CD14-positive monocyte (primary cell): Measurements from ENCODE around the gene PLEKHA7. TPM values are rescaled to one million over a fixed set of nuclear protein-coding genes. Genes with fewer than 3 reads are reported as not detected.

ENCODE experiments used
- DNase-seq, 3 donors: peaks; one replicate each; pipeline ENCODE4 v3.0.0-alpha.2; 2011 to 2022
- H2AFZ ChIP-seq: 2 replicates; pipeline ENCODE4 v1.6.0; 2012; ENCODE audit warnings: mild to moderate bottlenecking, low read depth, low read length, inconsistent platforms; ENCODE audit not compliant: insufficient read depth, poor library complexity, severe bottlenecking
- H3K27ac ChIP-seq, 2 donors: 1 replicate in 1 of 2; 2 replicates in 1 of 2; pipeline ENCODE4 v1.5.1; 2012 to 2013; ENCODE audit warnings: low read length in 2 of 2, control low read depth in 1 of 2, inconsistent platforms in 1 of 2, low read depth in 1 of 2, mild to moderate bottlenecking in 1 of 2
- H3K27me3 ChIP-seq, 2 donors: one replicate each; pipeline versions ENCODE4 v1.6.0 to v1.6.1; 2011 to 2013; ENCODE audit warnings: low read length in 2 of 2; ENCODE audit not compliant: control insufficient read depth in 2 of 2, insufficient read depth in 2 of 2
- H3K36me3 ChIP-seq, 2 donors: replicated peaks in 1 of 2; 1 replicate in 1 of 2; 2 replicates in 1 of 2; pipeline versions ENCODE4 v1.5.1 to v1.6.1; 2012 to 2013; ENCODE audit warnings: low read length in 2 of 2, control low read depth in 1 of 2, inconsistent platforms in 1 of 2, mild to moderate bottlenecking in 1 of 2; ENCODE audit not compliant: insufficient read depth in 2 of 2, control insufficient read depth in 1 of 2
- H3K4me1 ChIP-seq, 2 donors: 1 replicate in 1 of 2; 2 replicates in 1 of 2; pipeline versions ENCODE4 v1.5.1 to v1.6.1; 2012 to 2013; ENCODE audit warnings: low read length in 2 of 2, control low read depth in 1 of 2, inconsistent platforms in 1 of 2, mild to moderate bottlenecking in 1 of 2, moderate library complexity in 1 of 2; ENCODE audit not compliant: insufficient read depth in 2 of 2, control insufficient read depth in 1 of 2
- H3K4me2 ChIP-seq: replicated peaks from 2 replicates; pipeline ENCODE3; 2012; ENCODE audit warnings: low read length, moderate library complexity, mild to moderate bottlenecking; ENCODE audit not compliant: poor library complexity, severe bottlenecking; ENCODE audit errors: extremely low read depth
- H3K4me3 ChIP-seq, 3 experiments: fragments of 200-600 bp in 1 of 3; sonication (generic) in 1 of 3; replicated peaks in 1 of 3; 1 replicate in 2 of 3; 2 replicates in 1 of 3; pipeline ENCODE4 v1.5.1; 2011 to 2013; ENCODE audit warnings: low read length in 3 of 3, mild to moderate bottlenecking in 3 of 3, control low read depth in 2 of 3, low read depth in 2 of 3, inconsistent platforms in 1 of 3, moderate library complexity in 1 of 3
- H3K79me2 ChIP-seq: 2 replicates; pipeline ENCODE4 v1.6.0; 2012; ENCODE audit warnings: mild to moderate bottlenecking, control low read depth, inconsistent platforms, low read length, moderate library complexity; ENCODE audit not compliant: insufficient read depth
- H3K9ac ChIP-seq: 2 replicates; pipeline ENCODE4 v1.6.0; 2017; ENCODE audit warnings: low read length, mild to moderate bottlenecking; ENCODE audit not compliant: insufficient read depth, poor library complexity, severe bottlenecking
- H3K9me3 ChIP-seq, 2 donors: replicated peaks in 1 of 2; 1 replicate in 1 of 2; 2 replicates in 1 of 2; pipeline versions ENCODE4 v1.5.1 to v1.6.1; 2012 to 2013; ENCODE audit warnings: low read length in 2 of 2, control low read depth in 1 of 2; ENCODE audit not compliant: control insufficient read depth in 1 of 2, insufficient read depth in 1 of 2
- H4K20me1 ChIP-seq: 2 replicates; pipeline ENCODE4 v1.6.0; 2012; ENCODE audit warnings: mild to moderate bottlenecking, low read length, control low read depth, moderate library complexity; ENCODE audit not compliant: insufficient read depth
- H3K27ac Mint-ChIP-seq, 7 donors: one replicate each; pipeline ENCODE4 v1.8.0; 2020; ENCODE audit warnings: mild to moderate bottlenecking in 7 of 7, mixed read lengths in 7 of 7, moderate library complexity in 6 of 7, inconsistent platforms in 2 of 7
- H3K27me3 Mint-ChIP-seq, 3 donors: one replicate each; pipeline ENCODE4 v1.8.0; 2021 to 2022; ENCODE audit warnings: low read depth in 3 of 3, mild to moderate bottlenecking in 3 of 3, mixed read lengths in 3 of 3, moderate library complexity in 3 of 3, inconsistent platforms in 1 of 3
- H3K36me3 Mint-ChIP-seq, 2 donors: one replicate each; pipeline ENCODE4 v1.8.0; 2020; ENCODE audit warnings: mixed read lengths in 2 of 2, inconsistent platforms in 1 of 2, mild to moderate bottlenecking in 1 of 2
- H3K4me1 Mint-ChIP-seq: one replicate; pipeline ENCODE4 v1.8.0; 2020; ENCODE audit warnings: mild to moderate bottlenecking, mixed read lengths
- H3K4me3 Mint-ChIP-seq, 2 donors: one replicate each; pipeline ENCODE4 v1.8.0; 2020; ENCODE audit warnings: mild to moderate bottlenecking in 2 of 2, mixed read lengths in 2 of 2, moderate library complexity in 1 of 2
- H3K9me3 Mint-ChIP-seq, 7 donors: one replicate each; pipeline ENCODE4 v1.8.0; 2020 to 2022; ENCODE audit warnings: mixed read lengths in 7 of 7, mild to moderate bottlenecking in 6 of 7, moderate library complexity in 6 of 7, inconsistent platforms in 2 of 7
- WGBS: methylation state at CpG from one replicate; pipeline ENCODE4 v1.1.5; 2013; ENCODE audit warnings: missing lambda C conversion rate; ENCODE audit not compliant: insufficient coverage; 5-methylcytosine and 5-hydroxymethylcytosine counted together
- intact Hi-C, 2 donors: fragments of 100-400 bp; cut with micrococcal nuclease; formaldehyde crosslinking; loops; one replicate each; pipeline versions ENCODE4 v1.15.0 to v1.15.1; 2023
- polyA plus RNA-seq, 3 donors: library from polyadenylated mRNA; depleted of rRNA in 1 of 3; unstranded in 2 of 3; stranded (reverse) in 1 of 3; fragments of 300-500 nt in 2 of 3; fragments of >200 nt in 1 of 3; fragmentation: Illumina TruSeq in 2 of 3; gene quantifications; 1 replicate in 2 of 3; 2 replicates in 1 of 3; pipeline ENCODE4 v1.2.3, GENCODE V29; 2012 to 2021
- TF ChIP-seq, protein P1 (sequence below): fragments of 200-600 bp; IDR thresholded peaks from one replicate; pipeline ENCODE4 v1.8.0; 2022; ENCODE audit warnings: antibody characterized with exemption, mild to moderate bottlenecking

The PLEKHA7 gene
- polyA plus RNA-seq, 3 donors = 0.05 to 0.92 (median 0.22) TPM

DNA sequence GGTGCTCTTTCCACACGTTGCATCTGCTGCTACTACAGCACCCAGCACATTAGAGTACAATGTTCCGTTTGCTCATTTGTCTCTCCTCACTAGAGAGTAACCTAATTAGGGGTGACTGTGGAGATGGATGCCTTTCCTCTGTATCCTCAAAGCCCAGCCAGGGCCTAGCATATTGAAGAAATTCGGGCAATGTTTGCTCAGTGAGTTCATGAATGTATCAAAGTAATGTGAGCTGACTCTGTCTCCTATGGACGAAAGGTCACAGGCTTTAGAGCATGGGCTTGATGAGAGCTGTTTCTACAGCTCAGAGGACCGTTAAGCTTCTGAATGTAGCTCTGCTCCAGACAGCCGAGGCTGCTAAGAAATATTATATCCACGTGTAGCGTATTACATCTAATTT, 208.3 kb downstream of the PLEKHA7 start:
- Histone ChIP-seq H3K36me3 (no peaks in the 10 kb centered on the region), H3K9ac (no peak overlapping the region), H3K9me3 (no peaks in the 10 kb centered on the region), H3K79me2 (no peaks in the 10 kb centered on the region), H4K20me1 (no peaks in the 10 kb centered on the region), H3K4me3 (no peak overlapping the region), H2AFZ (peak overlapping the region; percentile 3), H3K4me1 (peaks cover 56 to 57% of the 10 kb centered on the region in 2 donors), H3K4me2 (no peak overlapping the region), H3K27me3 (no peaks in the 10 kb centered on the region), H3K27ac (peak overlapping the region in 1 of 2 donors; percentile 75)
- H3K4me1 Mint-ChIP-seq = peaks cover 59% of the 10 kb centered on the region
- H3K36me3 Mint-ChIP-seq = peaks cover 0 to 2% of the 10 kb centered on the region in 2 donors
- no peak for DNase-seq
- H3K4me3 Mint-ChIP-seq = no peak overlapping the region
- TF ChIP-seq, protein P1, sequence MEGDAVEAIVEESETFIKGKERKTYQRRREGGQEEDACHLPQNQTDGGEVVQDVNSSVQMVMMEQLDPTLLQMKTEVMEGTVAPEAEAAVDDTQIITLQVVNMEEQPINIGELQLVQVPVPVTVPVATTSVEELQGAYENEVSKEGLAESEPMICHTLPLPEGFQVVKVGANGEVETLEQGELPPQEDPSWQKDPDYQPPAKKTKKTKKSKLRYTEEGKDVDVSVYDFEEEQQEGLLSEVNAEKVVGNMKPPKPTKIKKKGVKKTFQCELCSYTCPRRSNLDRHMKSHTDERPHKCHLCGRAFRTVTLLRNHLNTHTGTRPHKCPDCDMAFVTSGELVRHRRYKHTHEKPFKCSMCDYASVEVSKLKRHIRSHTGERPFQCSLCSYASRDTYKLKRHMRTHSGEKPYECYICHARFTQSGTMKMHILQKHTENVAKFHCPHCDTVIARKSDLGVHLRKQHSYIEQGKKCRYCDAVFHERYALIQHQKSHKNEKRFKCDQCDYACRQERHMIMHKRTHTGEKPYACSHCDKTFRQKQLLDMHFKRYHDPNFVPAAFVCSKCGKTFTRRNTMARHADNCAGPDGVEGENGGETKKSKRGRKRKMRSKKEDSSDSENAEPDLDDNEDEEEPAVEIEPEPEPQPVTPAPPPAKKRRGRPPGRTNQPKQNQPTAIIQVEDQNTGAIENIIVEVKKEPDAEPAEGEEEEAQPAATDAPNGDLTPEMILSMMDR = no peak
- intact Hi-C loops = no loop called here
- 100% methylated on average over 2 of the region's 8 CpGs for WGBS
- no peaks in the 10 kb centered on the region for H3K9me3 Mint-ChIP-seq
- H3K27me3 Mint-ChIP-seq = peaks cover 0 to 3% (median 2%) of the 10 kb centered on the region in 3 donors
- H3K27ac Mint-ChIP-seq = peak overlapping the region in 4 of 7 donors; percentile 32 to 93 (median 70)

- H3K4me1 Mint-ChIP-seq = peaks cover 46% of the 10 kb centered on the region
- TF ChIP-seq, protein P1 = no peak
- Histone ChIP-seq H2AFZ (no peak overlapping the region), H3K36me3 (no peaks in the 10 kb centered on the region), H3K4me1 (peaks cover 40 to 45% of the 10 kb centered on the region in 2 donors), H3K4me2 (no peak overlapping the region), H3K27ac (no peak overlapping the region), H3K9ac (no peak overlapping the region), H3K9me3 (no peaks in the 10 kb centered on the region), H4K20me1 (no peaks in the 10 kb centered on the region), H3K79me2 (no peaks in the 10 kb centered on the region), H3K27me3 (no peaks in the 10 kb centered on the region), H3K4me3 (no peak overlapping the region)
- no peaks in the 10 kb centered on the region for H3K9me3 Mint-ChIP-seq
- peak overlapping the region in 1 of 7 donors; percentile 57 for H3K27ac Mint-ChIP-seq
- intact Hi-C loops = no loop called here
- no peak overlapping the region for H3K4me3 Mint-ChIP-seq
- WGBS = 100% methylated on average over 1 of the region's 7 CpGs
- DNase-seq = no peak
- H3K27me3 Mint-ChIP-seq = peaks cover 0 to 2% (median 1%) of the 10 kb centered on the region in 3 donors
- H3K36me3 Mint-ChIP-seq = peaks cover 0 to 2% of the 10 kb centered on the region in 2 donors
Measured at GRCh38 chr11:16804104-16804947, 209.9 kb downstream of the PLEKHA7 start.
